HG03097 (cell line): ENCODE measurements around the gene TBC1D16.
"Not testable (repeated sequence)": the region's sequence is repeated elsewhere in the genome, so short reads cannot be mapped to it uniquely, and the experiment has no call there.

Source experiments
- ATAC-seq: cut with Tn5 transposase; IDR thresholded peaks from one replicate; pipeline ENCODE4 v1.9.1; 2021; ENCODE audit not compliant: unreplicated experiment, low FRiP score

Gene TBC1D16

DNA sequence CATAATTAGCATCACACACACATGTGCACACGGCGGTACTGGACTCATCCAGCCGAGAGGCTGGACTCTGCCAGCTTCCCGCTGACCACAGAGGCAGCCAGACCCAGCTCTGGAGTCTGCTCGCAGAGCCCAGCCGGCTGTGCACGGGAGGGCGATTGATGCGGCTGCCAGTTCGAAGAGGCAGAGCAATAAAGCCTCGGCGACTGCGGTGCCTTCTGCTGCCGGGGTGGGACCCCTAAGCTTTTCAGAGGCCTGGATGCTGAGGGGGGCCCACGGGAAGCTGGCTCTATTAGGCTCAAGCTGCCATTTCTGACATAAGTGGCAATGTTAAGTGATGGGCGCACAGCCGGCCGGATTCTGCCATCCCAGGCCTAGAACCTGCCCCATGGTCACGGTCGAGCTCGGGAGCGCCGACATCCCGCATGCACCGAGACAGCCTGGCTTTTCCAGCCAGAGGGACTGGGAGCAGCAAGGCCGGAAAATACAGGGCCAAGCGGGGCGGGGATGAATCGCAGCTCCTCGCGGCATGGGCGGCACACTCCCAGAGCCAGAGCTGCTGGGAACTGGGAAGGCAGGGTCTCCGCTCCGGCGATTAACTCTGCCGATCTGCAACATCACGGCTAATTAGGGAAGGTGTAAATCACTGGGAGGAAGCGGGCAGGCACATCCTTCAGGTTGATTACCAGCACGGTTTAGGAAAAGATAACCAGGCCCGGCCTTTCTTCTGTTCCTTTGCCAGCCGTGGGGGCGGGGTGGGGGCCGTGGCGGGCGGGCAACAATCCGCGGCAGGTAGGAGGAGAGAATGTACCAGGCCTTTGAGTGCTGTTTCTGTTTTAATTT is 57.7 kb downstream of the TBC1D16 start:
- ATAC-seq = no peak

DNA sequence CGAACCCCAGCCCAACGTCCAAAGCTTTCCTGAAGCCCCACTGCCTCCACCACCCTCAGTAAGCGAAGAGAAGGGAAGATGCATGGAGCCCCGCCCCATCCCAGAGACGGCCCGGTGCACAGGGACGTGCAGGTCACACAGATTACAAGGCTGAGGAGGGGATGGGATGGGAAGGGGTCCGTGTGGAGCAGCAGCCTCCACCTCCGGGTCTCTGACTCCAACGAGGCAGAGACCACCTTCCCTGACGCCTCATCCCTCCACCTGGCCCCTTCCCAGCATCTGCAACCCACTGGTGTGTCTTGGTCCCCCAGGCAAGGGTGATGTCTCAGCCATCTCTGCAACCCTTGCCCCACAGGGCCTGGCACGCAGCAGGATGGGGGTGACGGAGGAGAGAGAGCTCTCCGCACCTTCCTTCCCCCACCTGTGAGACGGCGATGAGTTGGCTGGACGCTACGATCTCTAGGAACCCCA is 58.5 kb downstream of the TBC1D16 start:
- ATAC-seq = no peak

DNA sequence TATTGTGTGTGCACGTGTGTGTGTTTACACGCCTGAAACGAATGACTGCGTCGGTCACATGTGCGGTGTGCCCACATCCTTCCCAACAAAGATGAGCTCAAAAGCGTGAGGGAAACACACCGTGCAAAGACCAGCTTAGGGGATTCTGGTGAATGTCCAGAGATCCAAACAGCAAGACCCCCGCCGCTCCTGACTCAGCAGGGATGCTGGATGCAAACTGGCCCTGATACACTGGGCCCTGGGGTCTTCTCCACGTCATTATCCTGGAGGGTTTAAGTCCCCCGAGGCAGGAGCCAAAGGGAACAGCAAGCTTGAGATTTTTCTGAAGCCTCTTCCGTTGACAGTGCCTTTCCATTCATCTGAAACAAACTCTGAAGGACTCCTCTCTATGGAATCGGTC is 59.2 kb downstream of the TBC1D16 start:
- no peak for ATAC-seq

DNA sequence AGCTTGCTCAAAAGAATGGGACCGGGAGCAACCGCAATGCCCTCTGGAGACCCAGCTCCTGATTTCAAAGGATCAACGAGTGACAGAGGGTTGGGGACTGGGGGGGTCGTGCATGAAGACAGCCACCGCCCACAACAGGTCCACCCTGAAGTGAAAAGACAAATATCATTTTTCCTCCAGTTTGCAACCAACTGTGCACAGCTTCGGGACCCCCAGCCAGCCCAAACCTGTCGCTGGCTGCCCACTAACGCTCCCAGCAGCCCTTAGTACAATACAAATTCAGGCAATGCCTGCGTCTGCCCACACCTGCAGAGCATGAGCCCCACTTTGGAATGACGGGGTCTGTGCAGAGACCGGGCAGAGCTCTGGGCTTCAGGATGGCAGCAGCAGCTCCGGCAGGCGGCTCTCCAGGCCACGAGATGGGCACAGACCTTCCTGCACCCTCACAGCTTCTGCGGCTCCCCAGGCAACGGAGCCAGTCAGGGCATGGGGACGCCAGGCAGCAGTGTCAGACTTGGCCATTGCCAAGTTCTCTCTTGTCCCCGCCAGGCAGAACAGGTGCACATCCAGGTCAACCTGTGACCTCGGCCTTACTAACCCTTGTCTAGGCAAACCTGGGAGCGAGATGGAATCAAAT is 60.1 kb downstream of the TBC1D16 start:
- ATAC-seq = no peak

DNA sequence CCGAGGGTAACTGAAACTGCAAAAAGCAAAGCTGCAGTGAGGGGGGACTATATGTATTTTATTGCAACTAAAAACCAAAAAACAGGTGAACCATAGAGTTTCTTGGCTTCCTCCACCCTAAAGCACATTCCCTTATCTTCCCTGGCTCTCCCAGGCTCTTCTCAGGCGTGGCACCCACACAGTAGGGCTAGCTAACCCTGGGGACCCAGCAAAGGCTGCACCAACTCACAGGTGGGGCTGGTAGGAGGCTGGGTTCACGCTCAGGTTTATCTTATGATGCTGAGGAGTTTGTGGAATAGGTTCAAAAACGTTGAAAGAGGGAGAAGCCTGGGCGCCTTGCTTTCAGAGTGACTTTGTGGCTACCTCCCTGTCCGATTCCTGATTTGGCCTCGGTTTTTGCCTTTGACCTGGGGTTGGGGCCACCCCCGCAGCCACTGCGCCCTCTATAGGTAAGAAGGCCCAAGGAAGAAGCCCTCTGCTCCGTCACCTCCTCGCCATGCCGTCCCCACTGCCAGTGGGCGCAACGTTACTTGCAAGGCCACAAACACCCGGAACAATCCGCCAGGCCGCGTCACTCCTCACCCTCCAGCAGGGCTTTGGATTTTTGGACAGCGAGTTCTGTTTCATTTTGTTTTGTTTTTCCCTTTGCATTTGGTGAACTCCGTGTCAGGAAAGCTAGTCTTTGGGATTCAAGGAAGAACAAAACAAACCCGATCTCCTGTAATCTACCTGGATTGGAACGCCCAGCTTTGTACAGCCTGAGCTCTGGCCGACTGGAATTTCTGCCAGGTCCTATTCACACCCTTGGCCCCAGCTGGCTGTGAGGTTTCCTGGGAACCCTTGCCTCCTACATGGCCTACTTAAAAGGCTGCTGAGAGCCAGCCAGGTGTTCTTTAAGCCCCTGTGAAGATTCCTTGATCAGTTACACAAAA is 60.8 kb downstream of the TBC1D16 start:
- no peak for ATAC-seq

DNA sequence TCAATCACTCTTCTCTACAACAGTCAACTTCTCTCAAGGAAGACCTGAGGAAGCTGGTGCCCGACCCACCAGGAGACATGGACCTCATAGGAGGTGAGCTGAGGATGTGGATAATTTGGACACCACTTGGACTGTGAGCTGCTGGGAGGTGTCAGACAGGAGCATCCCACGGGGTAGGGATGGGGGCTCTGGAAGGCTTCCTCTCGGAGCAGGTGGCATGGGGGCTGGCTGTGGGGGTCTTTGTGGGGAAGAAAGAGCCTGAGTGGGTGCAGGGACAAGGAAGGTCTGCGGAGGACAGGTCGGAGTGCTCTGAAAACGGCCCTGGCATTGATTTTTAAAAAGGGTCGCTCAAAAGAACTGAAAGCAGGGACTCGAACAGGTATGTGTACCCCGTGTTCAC is 64.0 kb downstream of the TBC1D16 start:
- ATAC-seq = no peak

DNA sequence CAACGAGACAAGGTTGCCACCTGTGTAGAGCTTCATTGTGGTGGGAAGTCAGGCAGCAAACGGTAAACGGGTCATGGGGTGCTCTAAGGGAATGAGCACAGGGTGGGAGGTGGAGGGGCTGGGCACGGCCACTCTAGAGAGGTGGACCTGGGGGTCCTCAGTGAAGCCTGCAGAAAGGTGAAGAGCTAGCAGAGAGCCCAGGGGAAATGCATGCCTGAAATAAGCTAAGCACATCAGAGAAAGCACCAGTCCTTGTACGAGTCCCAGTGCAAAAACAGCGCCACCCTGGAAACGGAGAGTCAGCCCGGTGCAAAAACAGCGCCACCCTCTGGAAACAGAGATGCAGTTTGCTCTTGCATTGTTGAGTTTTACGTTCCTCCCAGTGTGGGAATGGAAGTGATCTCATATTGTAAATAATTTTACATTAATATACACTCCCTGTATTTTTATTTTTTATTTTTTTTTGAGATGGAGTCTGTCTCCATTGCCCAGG is 65.0 kb downstream of the TBC1D16 start:
- ATAC-seq = no peak

DNA sequence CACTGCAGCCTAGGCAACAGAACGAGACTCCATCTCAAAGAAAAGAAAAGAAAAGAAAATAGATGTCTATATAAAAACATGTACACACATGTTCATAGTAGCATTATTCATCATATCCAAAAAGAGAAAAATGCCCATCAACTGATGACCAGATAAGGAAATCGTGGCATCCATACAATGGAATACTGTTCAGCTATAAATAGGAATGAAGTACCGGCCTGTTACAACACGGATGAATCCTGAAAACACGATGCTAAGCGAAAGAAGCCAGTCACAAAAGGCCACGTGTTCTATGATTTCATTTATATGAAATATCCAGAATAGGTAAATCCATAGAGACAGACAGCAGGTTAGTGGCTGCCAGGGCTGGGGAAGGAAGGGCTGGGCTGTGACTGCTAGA is 65.8 kb downstream of the TBC1D16 start:
- ATAC-seq = no peak

DNA sequence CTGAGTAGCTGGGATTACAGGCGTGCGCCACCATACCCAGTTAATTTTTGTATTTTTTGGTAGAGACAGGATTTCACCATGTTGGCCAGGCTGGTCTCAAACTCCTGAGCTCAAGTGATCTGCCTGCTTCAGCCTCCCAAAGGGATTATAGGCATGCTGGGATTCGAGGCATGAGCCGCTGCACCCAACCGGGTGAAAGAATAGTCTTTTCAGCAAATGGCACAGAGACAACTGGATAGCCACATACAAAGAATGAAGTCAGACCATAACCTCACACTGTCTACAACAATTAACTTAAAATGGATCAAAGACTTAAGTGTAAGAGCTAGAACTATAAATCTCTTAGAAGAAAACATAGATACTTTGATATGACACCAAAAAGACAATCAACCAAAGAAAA is 67.6 kb downstream of the TBC1D16 start:
- no peak for ATAC-seq

DNA sequence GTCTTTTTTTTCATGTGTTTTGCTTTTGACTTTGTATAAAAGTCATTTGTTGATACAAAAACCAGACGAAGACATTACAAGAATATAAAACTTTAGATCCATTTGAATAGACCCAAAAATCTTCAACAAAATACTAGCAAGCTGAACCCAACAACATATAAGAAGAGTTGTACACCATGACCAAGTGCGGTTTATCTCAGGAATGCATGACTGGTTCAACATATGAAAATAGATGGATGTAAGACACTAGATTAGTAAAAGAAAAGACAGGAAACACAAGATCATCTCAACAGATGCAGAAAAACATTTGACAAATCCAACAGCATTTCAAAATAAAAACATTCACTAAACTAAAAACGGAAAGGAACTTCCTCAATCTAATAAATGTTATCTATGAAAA is 69.0 kb downstream of the TBC1D16 start:
- ATAC-seq = no peak

DNA sequence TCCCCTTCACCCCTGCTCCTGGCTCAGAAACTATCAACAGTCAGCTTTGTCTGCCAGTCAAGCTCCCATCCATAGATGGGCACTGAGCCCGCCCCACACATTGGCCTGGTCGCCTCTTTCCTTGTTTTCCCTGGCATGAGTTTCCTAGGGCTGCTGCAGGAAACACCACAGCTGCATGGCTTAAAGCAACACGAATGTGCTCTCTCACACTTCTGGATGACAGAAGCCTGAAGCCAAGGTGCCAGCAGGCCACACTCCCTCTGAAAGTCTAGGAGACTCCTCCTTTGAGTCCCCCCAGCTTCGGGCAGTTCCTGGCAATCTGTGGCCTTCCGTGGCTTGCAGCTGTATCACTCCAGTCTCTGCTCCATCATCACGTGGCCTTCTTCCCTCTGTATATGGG is 69.9 kb downstream of the TBC1D16 start:
- ATAC-seq = no peak

DNA sequence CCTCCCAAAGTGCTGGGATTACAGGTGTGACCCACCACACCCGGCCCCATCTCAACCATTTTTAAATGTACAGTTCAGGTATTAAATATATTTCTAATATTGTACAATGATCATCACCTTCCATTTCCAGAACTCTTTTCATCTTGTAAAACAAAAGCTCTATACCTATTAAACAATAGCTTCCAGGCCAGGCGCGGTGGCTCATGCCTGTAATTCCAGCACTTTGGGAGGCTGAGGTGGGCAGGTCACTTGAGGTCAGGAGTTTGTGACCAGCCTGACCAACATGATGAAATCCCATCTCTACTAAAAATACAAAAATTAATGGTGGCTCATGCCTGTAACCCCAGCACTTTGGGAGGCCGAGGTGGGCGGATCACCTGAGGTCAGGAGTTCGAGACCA is 73.2 kb downstream of the TBC1D16 start:
- ATAC-seq = not testable (repeated sequence)

DNA sequence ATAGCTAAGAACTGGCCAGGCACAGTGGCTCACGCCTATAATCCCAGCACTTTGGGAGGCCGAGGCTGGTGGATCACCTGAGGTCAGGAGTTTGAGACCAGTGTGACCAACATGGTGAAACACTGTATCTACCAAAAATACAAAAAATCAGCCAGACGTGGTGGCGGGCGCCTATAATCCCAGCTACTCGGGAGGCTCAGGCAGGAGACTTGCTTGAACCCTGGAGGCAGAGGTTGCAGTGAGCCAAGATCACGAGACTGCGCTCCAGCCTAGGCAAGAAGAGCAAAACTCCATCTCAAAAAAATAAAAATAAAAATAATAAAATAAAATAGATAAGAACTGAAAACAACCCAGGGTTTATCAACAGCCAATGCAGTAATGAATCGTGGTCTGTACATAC is 74.1 kb downstream of the TBC1D16 start:
- ATAC-seq = not testable (repeated sequence)

DNA sequence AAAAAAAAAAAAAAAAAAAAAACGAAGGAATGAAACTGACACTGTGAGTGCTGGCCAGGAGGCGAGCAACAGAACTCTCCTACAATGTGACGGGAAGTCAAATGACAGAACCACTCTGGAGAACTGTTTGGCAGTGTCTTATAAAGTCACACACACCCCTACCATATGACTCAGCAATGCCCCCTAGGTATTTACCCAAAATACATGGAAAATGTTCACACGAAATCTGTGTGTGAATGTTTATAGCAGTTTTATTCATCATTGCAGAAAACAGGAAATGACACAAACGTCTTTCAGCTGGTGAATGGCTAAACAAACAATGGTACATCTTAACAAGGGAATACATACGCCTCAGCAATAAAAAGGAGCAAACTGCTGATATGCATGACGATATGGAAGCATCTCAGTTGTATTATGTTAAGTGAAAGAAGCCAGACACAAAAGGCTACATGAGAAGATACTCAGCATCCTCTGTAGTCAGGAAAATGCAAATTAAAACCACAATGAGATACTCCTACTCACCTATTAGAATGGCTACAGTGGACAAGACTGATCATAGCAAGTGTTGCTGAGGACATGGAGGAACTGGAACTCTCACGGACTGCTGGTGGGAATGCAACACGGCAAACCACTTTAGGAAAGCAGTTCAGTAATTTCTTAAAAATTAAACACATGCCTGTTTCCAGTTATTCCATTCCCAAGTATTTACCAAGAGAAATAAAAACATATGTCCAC is 74.7 kb downstream of the TBC1D16 start:
- no peak for ATAC-seq

DNA sequence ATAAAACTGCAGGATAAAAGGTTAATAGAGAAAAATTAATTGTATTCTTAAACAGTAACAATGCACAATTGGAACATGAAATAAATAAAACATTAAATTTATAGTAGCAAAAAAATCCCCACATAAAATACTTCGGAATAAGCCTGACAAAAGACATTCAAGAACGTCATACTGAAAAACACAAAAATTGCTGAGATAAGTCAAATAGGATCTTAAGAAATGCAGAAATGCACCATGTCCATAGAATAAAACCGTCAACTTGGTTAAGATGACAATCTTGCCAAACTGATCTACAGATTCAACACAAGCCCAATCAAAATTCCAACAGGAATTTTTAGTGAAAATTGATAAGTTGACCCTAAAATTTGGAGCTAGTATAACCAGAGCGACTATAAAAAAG is 76.6 kb downstream of the TBC1D16 start:
- ATAC-seq = no peak

DNA sequence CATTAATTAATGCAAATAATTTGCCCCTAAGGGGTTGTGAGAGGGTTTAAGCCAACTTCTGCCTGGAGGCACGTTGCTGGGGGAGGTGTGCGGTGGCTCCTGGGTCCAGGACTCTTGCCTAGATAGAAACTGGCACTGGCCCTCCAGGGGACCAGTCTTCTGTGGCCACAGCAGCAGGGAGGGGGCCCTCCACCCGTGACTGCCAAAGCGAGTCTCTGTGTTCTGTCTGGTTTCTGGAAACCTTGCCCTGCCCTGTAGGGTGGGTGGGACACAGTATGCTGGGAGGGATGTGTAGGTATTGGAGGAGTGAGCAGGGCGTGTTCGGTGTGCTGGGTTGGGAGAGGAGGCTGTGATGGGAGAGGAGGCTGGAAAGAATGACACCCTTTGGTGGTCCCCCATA is 78.8 kb downstream of the TBC1D16 start:
- ATAC-seq = no peak

DNA sequence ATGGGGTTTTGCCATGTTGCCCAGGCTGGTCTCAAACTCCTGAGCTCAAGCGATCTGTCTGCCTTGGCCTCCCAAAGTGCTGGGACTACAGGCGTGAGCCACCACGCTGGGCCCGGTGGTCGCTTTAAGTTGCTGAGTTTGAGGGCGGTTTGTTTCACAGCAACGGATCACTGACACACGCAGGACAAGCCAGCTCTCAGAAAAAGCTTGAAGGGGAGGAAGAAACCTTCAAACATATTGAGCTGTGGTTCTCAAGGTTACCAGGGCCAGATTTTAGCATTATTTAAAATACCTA is 79.3 kb downstream of the TBC1D16 start:
- ATAC-seq = not testable (repeated sequence)

DNA sequence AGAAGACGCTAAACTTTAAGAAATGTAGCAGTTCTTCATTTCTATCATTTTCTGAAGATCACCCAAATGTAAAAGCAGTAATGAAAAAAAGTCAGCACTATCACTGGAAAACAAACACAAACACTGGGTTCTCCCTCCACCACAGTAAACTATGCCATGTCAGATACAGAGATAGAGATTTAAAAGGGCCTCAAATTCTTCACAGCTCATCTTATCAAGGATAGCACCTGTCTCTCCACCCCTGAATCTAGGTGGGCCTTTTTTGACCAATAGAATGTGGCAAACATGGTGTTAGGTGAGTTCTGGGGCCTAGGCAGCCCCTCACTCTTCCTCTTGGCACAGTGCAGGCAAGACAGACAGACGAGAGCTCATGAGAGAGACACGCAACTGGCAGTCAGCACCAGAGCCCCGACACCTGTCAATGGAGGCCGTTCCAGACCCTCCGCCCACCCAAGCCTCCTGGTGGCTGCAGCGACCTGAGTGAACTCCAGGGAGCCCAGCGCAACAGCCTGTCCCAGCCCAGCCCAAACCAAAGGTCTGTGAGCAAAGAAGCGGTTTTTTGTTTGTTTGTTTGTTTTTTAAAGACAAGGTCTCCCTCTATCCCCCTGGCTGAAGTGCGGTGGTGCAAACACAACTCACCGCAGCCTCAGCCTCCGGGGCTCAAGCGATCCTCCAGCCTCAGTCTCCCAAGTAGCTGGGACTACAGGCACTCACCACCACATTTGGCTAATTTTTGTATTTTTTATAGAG is 79.8 kb downstream of the TBC1D16 start:
- no peak for ATAC-seq

DNA sequence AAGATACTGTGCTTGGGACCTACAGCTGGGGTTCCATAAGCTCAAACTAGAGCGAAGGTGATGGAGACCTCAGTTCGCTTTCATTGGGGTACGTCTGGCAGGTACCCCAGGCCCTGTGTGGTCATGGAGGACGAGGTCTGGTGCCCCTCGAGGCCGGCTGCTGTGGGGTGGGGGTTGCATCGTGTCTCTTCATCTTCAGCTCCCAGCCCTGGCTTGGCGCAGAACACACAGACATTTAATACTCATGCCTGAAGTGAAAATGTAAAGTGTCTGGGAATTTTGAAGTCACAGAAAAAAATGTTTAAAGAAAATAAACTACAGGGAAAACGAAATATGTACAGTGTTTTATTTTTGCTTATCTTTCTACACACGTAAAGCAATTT is 80.5 kb downstream of the TBC1D16 start:
- no peak for ATAC-seq
